NCI-H345 treated with DMSO at 0.1 percent for 48 hours (cell line): ENCODE measurements around the gene PFDN1.

ENCODE experiments used
- DNase-seq: peaks from one replicate; lab custom pipeline; 2025; ENCODE audit not compliant: unreplicated experiment; lab: John Stamatoyannopoulos, UW

PFDN1 gene

GRCh38 chr5:140240987-140241706 lies 61.8 kb downstream of the PFDN1 start:
- peak; percentile 89 for DNase-seq

DNA sequence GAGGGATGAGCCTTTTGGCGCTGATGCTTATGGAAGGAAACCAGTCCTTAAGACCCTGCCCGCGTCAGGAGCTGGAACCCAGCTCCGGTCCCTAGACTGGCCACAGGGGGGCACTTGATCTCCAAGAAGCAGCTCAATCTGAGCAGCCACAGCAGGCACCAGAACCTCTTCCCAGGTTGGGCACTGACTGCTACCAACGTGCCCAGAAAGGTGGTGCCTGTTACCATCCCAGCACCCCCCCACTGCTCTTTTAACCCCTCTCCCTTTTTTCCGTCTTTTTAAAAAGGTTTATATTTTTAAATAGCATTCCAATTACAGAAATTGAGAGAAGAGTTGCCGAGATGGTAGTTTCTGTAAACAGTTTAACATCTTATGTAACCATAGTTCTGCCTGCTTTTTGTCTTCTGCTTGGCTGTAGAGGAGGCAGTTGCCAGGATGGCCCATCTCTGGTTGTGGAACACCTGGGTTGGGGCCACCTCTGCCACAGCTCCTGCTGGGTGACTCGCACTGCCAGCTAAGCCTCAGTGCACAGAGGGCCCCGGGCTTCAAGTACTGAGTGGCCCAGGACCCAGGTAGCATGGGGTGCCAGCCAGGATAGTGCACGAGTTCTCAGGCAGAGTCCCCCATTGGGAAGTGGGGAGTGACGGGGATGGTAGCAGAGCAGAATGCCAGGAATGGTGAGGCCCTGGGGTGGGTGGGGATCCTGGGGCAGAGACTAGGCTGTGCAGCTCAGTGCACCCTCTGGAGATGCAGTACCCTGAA lies 62.8 kb downstream of the PFDN1 start:
- DNase-seq = no peak

DNA sequence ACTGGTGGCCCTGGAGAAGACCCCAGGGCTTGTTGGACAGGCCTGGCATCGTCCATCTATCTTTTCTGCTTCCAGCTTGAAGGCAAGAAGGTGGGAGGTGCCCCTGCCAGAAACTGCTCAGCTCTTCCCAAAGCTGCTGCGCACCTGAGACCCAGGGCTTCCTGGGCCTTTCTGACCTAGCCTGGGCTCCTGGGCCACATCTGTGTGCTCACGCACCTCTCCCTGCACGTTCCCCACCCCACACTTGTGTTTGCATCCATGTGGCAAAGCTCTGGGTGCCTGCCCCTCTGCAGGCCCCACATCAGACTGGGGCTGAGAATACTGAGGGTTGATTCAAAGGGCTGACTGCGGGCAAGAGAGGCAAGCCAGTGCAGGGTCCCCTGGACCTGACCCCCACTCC lies 63.4 kb downstream of the PFDN1 start:
- no peak for DNase-seq

GRCh38 chr5:140238756-140239155 lies 64.1 kb downstream of the PFDN1 start:
- DNase-seq = no peak

DNA sequence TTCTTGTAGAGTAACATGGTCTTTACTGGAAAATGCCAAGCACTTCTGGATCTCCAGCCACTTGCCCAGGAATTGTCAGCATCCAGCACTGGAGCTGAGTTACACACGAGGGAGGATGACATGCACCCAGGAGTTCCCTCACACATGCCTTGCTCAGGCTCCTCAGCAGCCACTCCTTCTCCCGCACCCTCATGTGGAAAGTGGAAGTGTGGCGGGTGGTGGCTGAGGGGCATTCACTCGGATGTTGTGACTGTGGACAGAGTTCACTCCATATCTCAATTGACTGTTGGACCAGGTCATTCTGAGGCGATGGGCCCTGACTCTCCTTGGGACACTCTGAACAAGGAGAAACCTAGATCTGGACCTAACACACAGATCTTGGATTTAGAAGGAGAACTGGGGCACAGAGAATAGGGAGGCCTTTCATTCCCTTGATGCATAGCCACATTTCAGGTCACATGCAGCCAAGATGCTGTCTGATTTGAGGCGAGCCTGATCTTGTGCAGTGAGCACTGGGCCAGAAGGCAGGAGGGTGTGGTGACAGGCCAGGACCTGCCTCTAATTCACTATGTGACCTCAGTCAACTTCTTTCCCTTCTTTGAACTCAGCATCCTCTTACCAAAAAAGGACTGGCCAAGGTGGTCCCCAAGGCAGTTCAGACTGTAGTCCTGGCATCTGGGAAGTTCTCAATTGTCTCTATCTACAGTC lies 65.9 kb downstream of the PFDN1 start:
- DNase-seq = no peak

- DNase-seq = no peak
Measured at GRCh38 chr5:140235791-140236551, 66.9 kb downstream of the PFDN1 start.

- DNase-seq = no peak
Measured at GRCh38 chr5:140234377-140234989, 68.4 kb downstream of the PFDN1 start.

DNA sequence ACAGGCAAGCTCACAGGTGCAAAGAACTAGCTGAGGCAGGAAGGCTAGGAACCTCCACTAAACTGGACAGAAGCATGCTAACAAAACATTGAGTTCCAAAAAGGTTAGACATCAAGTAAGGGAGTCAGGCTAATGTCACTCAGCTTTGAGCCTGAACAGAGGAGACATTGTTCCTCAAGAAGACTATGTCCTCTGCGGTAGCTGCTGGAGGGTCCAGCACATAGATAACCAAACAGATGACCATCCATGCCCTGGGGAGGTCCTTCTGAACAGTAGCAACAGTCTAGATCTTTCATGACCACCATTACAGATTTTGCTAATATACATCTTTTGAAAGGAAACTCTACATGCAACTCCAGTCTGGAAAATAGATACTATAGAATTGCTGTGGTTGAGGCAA lies 70.2 kb downstream of the PFDN1 start:
- DNase-seq = no peak

DNA sequence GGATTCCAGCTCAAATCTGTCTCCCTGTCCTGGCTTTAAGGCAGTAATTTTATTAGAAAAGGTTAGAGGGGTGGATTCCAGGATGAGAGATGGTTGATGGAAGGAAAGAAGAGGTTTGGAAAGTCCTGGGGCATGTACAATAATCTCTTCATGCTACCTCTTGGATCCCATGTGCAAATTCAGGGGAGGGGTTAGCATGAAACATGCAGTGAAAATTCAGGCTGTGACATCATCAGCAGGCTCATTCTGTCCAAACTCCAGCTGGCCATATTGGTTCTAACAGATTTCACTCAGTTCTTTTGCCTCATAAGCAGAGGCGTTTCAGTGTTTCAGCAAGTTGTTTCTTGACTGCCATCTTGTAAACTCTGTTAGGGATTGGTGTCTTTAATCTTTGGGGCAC lies 72.5 kb downstream of the PFDN1 start:
- no peak for DNase-seq

GRCh38 chr5:140228364-140228837 lies 74.5 kb downstream of the PFDN1 start:
- DNase-seq = no peak

- no peak for DNase-seq
Measured at GRCh38 chr5:140227046-140227445, 75.9 kb downstream of the PFDN1 start.

- DNase-seq = no peak
Measured at GRCh38 chr5:140225396-140225795, 77.5 kb downstream of the PFDN1 start.

- DNase-seq = no peak
Measured at GRCh38 chr5:140224658-140225057, 78.2 kb downstream of the PFDN1 start.

- no peak for DNase-seq
Measured at GRCh38 chr5:140223567-140223966, 79.3 kb downstream of the PFDN1 start.

- no peak for DNase-seq
Measured at GRCh38 chr5:140222416-140222815, 80.5 kb downstream of the PFDN1 start.

- no peak for DNase-seq
Measured at GRCh38 chr5:140221697-140222223, 81.1 kb downstream of the PFDN1 start.

DNA sequence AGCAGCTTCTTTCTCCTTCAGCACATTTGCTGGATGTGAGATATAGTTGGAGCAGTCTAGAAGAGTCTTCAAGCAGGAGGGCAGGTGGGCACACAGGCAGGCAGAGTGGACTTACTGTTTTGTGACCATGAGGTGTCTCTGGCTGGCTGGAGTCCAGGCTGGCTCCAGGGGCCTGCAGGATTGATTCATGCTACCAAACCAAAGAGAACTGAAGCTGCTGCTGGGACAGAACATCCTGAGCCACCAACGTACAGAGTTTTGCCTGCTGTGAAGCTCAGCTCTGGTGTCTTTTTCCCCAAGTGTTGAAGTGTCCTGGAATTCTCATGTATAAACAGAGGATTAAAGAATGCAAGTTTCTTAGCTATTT lies 82.2 kb downstream of the PFDN1 start:
- no peak for DNase-seq

DNA sequence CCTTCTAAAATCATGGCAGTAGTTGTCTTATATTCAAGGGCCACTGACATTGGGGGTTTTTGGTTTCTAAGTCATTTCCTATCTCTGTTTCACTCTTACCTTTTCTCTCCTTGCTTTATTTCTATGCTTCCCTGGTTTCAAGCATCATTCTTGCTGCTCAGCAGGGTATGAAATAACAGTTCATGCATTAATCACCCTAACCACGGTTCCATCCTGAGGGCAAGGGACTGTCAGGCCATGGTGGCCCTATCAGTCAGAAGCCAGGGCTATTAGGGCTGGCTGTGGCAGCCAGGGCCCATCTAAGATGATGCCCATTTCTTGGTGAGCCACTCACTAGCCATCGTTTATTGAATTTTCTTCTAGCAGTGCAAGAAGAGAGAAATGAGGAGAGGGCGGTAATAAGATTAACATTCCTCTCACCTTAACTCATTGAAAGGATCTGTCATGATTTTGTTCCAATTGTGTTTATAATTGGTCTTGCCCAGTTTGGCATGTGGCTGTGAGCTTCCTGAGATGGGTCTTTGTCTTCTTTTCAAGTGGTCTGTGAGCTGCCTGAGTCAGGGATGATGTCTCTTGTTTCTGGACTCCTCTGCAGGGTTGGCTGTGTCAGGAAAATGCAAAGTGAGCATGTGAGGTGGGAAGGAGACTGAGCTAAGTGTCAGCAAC lies 82.7 kb downstream of the PFDN1 start:
- DNase-seq = no peak

DNA sequence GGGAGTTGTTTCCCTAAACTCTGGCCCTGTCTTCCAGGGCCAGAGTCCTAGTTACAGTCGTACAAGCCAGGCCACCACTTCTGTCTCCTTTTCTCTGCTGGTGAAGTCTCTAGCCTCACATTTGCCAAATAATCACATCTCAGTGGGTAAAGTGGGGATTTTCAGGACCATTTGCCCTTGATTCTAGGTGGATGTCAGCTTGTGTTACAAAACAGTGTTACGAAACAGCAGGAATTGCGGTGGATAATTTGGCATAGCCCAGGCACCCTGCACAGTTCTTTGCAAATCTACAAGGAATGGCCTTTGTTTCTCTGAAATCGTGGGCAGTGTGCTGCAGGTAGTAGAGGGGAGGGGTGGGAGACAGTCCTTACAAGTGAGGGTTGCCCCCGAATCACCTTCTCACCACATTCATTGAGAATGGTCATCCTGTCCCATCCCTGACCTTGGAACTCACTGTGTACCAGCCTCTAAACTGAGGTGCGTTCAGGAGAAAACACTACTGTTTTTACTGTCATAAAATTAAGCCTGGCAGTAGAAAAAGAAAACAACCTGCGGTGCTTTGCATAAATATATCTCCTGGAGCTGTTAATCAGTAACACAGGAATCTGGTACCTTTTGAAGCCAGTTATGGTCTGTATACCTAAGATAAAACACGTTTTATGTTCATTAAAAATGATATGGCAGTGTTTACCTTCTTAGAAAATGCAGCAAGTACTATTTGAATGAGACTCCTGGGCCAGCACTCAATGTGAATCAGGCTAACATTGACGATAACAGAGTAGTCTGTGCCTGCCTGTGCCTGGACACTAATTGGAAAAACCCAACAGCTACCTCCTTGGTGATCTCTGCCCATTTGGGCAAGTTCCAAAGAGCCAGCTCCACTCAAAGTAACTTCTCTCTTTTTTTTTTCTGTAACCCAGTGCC lies 83.6 kb downstream of the PFDN1 start:
- DNase-seq = no peak
